Measurements from ENCODE around the gene HECW1.

DNA sequence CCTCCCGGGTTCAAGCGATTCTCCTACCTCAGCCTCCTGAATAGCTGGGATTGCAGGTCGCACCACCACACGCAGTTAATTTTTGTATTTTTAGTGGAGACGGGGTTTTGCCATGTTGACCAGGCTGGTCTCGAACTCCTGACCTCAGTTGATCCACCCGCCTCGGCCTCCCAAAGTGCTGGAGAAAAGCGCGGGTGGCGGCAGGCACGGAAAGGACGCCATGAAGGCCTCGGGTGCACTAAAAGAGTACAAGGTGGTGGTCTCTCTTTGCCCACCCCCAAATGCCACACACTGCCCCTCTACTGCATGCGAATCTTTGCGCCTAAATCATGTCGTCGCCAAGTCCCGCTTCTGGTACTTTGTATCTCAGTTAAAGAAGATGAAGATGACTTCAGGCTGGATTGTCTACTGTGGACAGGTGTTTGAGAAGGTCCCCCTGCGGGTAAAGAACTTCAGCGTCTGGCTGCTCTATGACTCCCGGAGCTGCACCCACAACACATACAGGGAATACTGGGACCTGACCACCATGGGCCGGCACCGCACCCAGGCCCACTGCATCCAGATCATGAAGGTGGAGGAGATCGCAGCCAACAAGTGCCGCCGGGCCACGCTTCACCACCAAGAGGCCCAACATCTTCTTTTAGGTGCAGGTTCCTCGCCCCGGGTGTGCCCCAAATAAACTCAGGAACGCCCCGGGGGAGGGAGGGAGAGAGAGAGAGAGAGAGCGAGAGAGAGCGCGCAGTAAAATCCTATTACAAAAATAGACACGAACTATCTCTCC lies 161.7 kb downstream of the HECW1 start:
- TF ChIP-seq YY1 (IDR thresholded peaks at IDR 0.05) (no peak), TAF1 (conservative IDR thresholded peaks at IDR 0.05) (no peak), HNF4G (IDR thresholded peaks at IDR 0.05) (no peak), RAD21 (IDR thresholded peaks at IDR 0.05) (no peak), SP1 (IDR thresholded peaks at IDR 0.05) (no peak)
- TF ChIP-seq, protein P1, sequence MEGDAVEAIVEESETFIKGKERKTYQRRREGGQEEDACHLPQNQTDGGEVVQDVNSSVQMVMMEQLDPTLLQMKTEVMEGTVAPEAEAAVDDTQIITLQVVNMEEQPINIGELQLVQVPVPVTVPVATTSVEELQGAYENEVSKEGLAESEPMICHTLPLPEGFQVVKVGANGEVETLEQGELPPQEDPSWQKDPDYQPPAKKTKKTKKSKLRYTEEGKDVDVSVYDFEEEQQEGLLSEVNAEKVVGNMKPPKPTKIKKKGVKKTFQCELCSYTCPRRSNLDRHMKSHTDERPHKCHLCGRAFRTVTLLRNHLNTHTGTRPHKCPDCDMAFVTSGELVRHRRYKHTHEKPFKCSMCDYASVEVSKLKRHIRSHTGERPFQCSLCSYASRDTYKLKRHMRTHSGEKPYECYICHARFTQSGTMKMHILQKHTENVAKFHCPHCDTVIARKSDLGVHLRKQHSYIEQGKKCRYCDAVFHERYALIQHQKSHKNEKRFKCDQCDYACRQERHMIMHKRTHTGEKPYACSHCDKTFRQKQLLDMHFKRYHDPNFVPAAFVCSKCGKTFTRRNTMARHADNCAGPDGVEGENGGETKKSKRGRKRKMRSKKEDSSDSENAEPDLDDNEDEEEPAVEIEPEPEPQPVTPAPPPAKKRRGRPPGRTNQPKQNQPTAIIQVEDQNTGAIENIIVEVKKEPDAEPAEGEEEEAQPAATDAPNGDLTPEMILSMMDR (IDR thresholded peaks at IDR 0.05; ENCODE audit: low read depth, low read length, missing input control) = no peak
- TF ChIP-seq, protein P2, sequence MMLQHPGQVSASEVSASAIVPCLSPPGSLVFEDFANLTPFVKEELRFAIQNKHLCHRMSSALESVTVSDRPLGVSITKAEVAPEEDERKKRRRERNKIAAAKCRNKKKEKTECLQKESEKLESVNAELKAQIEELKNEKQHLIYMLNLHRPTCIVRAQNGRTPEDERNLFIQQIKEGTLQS (IDR thresholded peaks at IDR 0.05) = no peak
- TF ChIP-seq, protein P3, sequence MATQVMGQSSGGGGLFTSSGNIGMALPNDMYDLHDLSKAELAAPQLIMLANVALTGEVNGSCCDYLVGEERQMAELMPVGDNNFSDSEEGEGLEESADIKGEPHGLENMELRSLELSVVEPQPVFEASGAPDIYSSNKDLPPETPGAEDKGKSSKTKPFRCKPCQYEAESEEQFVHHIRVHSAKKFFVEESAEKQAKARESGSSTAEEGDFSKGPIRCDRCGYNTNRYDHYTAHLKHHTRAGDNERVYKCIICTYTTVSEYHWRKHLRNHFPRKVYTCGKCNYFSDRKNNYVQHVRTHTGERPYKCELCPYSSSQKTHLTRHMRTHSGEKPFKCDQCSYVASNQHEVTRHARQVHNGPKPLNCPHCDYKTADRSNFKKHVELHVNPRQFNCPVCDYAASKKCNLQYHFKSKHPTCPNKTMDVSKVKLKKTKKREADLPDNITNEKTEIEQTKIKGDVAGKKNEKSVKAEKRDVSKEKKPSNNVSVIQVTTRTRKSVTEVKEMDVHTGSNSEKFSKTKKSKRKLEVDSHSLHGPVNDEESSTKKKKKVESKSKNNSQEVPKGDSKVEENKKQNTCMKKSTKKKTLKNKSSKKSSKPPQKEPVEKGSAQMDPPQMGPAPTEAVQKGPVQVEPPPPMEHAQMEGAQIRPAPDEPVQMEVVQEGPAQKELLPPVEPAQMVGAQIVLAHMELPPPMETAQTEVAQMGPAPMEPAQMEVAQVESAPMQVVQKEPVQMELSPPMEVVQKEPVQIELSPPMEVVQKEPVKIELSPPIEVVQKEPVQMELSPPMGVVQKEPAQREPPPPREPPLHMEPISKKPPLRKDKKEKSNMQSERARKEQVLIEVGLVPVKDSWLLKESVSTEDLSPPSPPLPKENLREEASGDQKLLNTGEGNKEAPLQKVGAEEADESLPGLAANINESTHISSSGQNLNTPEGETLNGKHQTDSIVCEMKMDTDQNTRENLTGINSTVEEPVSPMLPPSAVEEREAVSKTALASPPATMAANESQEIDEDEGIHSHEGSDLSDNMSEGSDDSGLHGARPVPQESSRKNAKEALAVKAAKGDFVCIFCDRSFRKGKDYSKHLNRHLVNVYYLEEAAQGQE (IDR thresholded peaks at IDR 0.05) = no peak
